Measurements from ENCODE around the gene ADSS1. TPM values are rescaled to one million over a fixed set of nuclear protein-coding genes. Genes with fewer than 3 reads are reported as not detected.

ADSS1 gene
- total and polyA plus RNA-seq, 2 experiments from 2014 or later: 3.8 to 7.6 TPM

DNA sequence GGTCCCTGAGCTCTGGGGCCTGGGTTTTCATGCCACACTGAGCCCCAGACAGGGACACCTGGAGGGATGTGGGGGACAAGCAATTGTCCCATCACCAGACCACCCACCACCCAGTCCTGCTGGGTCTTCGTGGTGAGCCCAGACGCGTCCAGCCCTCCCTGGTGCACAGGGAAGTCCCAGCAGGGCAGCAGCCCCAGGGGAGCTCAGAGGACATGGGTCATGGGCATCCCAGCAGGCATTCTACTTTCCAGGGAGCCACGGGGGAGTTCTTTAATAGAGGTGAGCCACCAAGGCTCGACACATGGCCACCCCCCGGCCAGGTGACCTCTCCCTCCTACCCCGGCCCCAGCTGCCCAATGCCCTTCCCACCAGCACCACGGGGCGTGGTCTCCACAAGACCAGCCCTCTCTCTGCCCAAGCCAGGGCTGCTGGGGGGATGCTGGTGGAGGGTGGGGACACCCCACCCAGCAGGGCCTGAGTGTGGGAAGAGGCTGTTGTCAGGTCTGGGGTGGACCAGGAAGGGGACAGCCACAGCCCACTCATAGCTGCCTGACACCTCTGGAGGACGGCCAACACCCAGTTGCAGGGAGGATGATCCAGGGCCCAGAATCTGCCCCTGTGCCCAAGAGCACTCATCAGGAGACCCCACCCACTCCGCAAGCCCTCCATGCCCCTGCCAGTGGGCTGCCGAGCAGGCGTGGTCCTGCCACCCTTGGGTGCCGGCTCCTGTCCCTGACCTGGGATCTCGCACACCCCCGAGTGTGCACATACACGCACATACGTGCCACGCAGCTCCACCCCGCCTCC lies 57.4 kb downstream of the ADSS1 start:
- H3K4me1 ChIP-seq (ENCODE audit: insufficient read depth): no peaks in the 10 kb centered on the region
- no peaks in the 10 kb centered on the region for H3K27me3 ChIP-seq
- peaks cover 14% of the 10 kb centered on the region for H3K79me2 ChIP-seq
- DNase-seq (ENCODE audit: low spot score): no peak
- no peak overlapping the region for H3K27ac ChIP-seq
- no peak for TF ChIP-seq EZH2phosphoT487 (IDR thresholded peaks at IDR 0.05; ENCODE audit: low read depth, severe bottlenecking, unreplicated experiment)
- TF ChIP-seq, protein P1, sequence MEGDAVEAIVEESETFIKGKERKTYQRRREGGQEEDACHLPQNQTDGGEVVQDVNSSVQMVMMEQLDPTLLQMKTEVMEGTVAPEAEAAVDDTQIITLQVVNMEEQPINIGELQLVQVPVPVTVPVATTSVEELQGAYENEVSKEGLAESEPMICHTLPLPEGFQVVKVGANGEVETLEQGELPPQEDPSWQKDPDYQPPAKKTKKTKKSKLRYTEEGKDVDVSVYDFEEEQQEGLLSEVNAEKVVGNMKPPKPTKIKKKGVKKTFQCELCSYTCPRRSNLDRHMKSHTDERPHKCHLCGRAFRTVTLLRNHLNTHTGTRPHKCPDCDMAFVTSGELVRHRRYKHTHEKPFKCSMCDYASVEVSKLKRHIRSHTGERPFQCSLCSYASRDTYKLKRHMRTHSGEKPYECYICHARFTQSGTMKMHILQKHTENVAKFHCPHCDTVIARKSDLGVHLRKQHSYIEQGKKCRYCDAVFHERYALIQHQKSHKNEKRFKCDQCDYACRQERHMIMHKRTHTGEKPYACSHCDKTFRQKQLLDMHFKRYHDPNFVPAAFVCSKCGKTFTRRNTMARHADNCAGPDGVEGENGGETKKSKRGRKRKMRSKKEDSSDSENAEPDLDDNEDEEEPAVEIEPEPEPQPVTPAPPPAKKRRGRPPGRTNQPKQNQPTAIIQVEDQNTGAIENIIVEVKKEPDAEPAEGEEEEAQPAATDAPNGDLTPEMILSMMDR (IDR thresholded peaks at IDR 0.05; ENCODE audit: poor library complexity): no peak
- TF ChIP-seq EZH2 (IDR thresholded peaks at IDR 0.05; ENCODE audit: borderline replicate concordance): no peak
- WGBS (ENCODE audit: low lambda C conversion rate, missing lambda C conversion rate): 95% methylated on average over 15 of the region's 20 CpGs
- H3K4me2 ChIP-seq: no peak overlapping the region
- peaks cover 12% of the 10 kb centered on the region for H4K20me1 ChIP-seq (ENCODE audit: insufficient read depth, poor library complexity, severe bottlenecking)
- H3K4me3 ChIP-seq: no peak overlapping the region
- H3K36me3 ChIP-seq (replicated peaks; ENCODE audit: insufficient read depth, low read depth): no peaks in the 10 kb centered on the region
- no peaks in the 10 kb centered on the region for H3K9me2 ChIP-seq (replicated peaks; ENCODE audit: insufficient read depth)
- H3K9me3 ChIP-seq (ENCODE audit: low read depth): no peaks in the 10 kb centered on the region
- H2AFZ ChIP-seq: no peak overlapping the region

DNA sequence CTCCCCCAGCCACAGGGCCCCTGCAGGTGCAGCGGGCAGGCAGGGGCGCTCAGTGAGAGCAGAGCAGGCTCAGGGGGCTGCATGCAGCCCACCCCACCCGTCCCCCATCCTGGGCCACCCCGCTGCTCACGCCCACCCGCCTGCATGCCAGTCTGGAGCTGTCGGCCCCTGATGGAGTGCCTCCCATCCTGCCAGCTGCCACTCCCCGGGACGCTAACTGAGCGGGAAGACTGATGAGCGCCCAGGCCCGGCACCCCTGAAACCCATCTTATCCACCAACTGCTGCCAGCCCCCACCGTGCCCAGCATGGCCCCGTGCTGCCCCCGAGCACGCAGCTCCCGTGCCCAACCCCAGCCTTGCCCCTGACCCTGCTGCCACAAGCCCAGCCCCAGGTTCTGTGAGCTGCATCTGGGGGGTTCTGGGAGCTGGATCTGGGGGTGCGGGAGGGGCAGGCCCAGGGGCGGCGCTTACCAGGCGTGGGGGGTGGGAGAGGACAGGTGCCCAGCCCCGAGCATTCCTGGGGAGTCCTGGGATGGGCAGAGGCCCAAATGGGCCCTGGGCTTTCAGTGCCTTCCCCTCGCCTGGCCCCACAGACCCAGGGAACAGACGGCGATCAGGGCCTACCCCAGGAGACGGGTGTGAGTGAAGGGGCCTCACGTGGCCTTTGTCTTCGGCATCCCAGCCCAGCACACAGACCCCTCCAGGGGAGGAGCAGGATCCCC lies 58.2 kb downstream of the ADSS1 start:
- H3K9me3 ChIP-seq (ENCODE audit: low read depth): no peaks in the 10 kb centered on the region
- no peak overlapping the region for H3K4me2 ChIP-seq
- H3K36me3 ChIP-seq (replicated peaks; ENCODE audit: insufficient read depth, low read depth): no peaks in the 10 kb centered on the region
- peaks cover 19% of the 10 kb centered on the region for H4K20me1 ChIP-seq (ENCODE audit: insufficient read depth, poor library complexity, severe bottlenecking)
- H3K9me2 ChIP-seq (replicated peaks; ENCODE audit: insufficient read depth): no peaks in the 10 kb centered on the region
- H3K4me1 ChIP-seq (ENCODE audit: insufficient read depth): no peaks in the 10 kb centered on the region
- H3K27ac ChIP-seq: no peak overlapping the region
- 96% methylated on average over 14 of the region's 28 CpGs for WGBS (ENCODE audit: low lambda C conversion rate, missing lambda C conversion rate)
- no peak for TF ChIP-seq EZH2 (IDR thresholded peaks at IDR 0.05; ENCODE audit: borderline replicate concordance)
- TF ChIP-seq, protein P1 (IDR thresholded peaks at IDR 0.05; ENCODE audit: poor library complexity): no peak
- H3K27me3 ChIP-seq: no peaks in the 10 kb centered on the region
- peaks cover 19% of the 10 kb centered on the region for H3K79me2 ChIP-seq
- no peak overlapping the region for H3K4me3 ChIP-seq
- H2AFZ ChIP-seq: no peak overlapping the region
- DNase-seq (ENCODE audit: low spot score): no peak

DNA sequence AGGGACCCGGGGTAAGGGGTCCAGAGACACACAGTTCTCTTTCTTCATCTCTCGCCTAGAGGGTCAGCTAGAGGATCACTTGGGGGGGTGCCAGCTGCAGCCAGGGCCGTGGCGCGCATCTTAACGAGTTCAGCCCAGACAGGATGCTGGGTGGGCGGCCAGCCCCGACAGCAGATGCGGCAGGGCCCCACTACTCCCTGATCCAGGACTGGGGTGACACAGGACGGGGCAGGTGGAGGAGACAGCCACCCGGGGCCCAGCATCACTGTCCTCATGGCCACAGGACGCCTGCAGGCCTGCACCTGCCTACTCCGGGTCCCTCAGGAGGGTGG lies 58.7 kb downstream of the ADSS1 start:
- H3K27ac ChIP-seq: no peak overlapping the region
- no peak overlapping the region for H3K4me3 ChIP-seq
- H3K27me3 ChIP-seq: no peaks in the 10 kb centered on the region
- H3K36me3 ChIP-seq (replicated peaks; ENCODE audit: insufficient read depth, low read depth): no peaks in the 10 kb centered on the region
- H3K9me3 ChIP-seq (ENCODE audit: low read depth): no peaks in the 10 kb centered on the region
- H3K79me2 ChIP-seq: peaks cover 24% of the 10 kb centered on the region
- no peak overlapping the region for H2AFZ ChIP-seq
- peaks cover 24% of the 10 kb centered on the region for H4K20me1 ChIP-seq (ENCODE audit: insufficient read depth, poor library complexity, severe bottlenecking)
- TF ChIP-seq EZH2phosphoT487 (IDR thresholded peaks at IDR 0.05; ENCODE audit: low read depth, severe bottlenecking, unreplicated experiment) (no peak), EZH2 (IDR thresholded peaks at IDR 0.05; ENCODE audit: borderline replicate concordance) (no peak)
- TF ChIP-seq, protein P1 (IDR thresholded peaks at IDR 0.05; ENCODE audit: poor library complexity): no peak
- 93% methylated on average over 13 of the region's 13 CpGs for WGBS (ENCODE audit: low lambda C conversion rate, missing lambda C conversion rate)
- no peaks in the 10 kb centered on the region for H3K9me2 ChIP-seq (replicated peaks; ENCODE audit: insufficient read depth)
- H3K4me2 ChIP-seq: no peak overlapping the region
- H3K4me1 ChIP-seq (ENCODE audit: insufficient read depth): no peaks in the 10 kb centered on the region
- DNase-seq (ENCODE audit: low spot score): no peak

All from hepatocyte (in vitro differentiated cells).